ENCODE data around the gene TRMU.
"Not testable (repeated sequence)": the region's sequence is repeated elsewhere in the genome, so short reads cannot be mapped to it uniquely, and the experiment has no call there.

The TRMU gene

DNA sequence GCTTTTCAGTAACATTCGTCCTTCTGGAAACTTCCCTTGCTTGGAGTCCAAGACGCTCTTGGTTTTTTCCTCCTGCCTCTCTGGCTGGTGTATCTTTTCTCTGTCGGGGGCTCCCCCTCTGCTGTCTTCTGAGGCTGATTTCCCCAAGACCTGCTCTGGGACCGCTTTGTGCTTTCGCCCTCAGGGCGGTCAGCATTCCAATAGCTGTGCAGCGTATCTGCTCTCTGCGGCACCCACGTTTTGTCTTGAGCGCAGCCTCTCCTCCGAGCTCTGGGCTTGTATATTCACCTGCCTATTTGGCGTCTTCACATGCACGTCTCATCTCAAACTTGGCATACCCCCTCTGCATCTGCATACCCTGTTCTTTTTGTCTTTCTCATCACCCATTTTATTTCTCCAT, 36.4 kb upstream of the TRMU start:
- DNase-seq (ENCODE audit: low read depth in 2 of 2), result no peak

DNA sequence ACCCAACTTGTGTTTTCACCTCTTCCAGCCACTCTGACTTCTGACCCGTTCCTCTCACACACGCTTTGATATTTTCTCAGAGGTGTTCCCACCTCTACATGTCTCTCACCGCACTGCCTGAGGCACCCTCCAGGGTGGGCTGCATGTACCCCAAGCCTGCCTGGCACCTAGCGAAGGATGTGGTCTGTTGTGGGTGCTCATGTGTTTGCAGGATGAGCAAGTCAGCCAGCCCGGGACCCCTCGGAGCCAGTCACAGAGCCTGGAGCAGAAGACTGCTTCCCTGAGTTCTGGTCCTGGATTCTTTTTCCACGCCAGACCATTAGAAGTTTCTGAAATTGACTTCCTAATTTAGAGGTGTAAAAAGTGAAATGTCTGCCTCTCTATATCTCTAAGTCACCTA, 35.0 kb upstream of the TRMU start:
- DNase-seq (ENCODE audit: low read depth in 2 of 2), result no peak

DNA sequence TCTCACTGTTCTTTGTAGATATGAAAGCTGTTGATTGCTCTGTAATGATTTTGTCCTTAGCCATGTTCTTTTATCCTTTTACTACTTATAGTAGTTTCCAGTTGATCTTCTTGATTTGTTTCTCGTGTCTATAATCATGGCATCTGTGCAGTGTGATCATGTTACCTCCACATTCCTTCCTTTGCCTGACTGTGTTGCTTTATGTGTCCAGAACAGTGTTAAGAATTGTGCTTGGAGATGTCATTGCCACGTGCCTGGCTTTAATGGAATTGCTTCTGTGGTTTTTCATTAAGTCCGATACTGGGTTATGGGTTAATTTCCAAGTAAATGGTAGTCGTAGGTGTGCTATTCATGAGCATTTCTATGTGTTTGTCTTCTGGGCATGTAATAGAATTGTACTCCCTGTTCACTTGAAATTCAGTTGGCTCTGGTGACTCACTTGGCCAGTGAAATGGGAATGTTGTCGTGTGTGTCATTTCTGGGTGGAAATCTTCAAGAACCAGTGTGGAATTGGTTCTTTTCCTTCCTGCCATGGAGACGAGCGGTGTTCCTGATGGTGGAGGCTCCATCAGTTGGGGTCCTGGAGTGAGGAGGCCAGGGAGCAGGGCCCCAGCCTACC, 32.1 kb upstream of the TRMU start:
- no peak for DNase-seq (ENCODE audit: low read depth in 2 of 2)

DNA sequence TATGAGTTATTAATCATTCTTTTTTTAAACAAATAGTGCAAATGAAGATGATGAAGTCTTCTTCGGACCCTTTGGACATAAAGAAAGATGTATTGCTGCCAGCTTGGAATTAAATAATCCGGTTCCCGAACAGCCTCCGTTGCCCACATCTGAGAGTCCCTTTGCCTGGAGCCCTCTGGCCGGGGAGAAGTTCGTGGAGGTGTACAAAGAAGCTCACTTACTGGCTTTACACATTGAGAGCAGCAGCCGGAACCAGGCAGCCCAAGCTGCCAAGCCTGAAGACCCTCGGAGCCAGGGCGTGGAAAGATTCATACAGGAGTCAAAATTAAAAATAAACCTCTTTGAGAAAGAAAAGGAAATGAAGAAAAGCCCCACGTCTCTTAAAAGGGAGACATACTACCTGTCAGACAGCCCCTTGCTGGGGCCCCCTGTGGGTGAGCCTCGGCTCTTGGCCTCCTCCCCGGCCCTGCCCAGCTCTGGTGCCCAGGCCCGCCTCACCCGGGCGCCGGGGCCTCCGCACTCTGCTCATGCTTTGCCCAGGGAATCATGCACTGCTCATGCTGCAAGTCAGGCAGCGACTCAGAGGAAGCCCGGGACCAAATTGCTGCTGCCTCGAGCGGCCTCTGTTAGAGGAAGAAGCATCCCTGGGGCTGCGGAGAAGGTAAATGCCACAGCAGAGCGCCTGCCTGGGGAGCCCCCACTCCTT, 27.1 kb upstream of the TRMU start:
- DNase-seq (ENCODE audit: low read depth in 2 of 2), result no peak

DNA sequence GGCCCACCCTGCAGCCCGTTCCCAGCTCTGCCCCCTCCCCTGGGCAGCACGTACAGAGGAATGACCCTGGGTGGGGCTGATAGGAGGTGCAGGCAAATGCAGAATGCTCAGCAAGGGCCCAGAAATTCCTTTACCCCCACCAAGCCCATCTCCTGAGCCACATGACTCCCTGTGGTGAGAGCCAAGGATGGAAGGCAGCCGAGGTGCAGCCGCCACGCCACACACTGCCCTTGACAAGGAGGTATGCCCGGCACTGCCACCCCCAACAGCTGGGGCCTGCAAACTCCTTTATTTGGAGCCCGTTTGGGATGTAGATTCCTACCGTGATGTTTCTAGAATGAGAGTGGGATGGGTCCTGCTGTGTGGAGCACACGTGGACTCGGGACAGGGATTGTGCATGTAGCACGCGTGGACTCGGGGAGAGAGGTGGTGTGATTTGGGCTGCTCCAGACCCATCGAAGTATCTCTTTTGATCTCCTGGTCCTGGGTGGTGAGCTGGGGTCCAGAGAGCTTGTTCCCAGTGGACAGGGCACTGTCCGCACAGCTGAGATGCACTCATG, 25.9 kb upstream of the TRMU start:
- no peak for DNase-seq (ENCODE audit: low read depth in 2 of 2)

DNA sequence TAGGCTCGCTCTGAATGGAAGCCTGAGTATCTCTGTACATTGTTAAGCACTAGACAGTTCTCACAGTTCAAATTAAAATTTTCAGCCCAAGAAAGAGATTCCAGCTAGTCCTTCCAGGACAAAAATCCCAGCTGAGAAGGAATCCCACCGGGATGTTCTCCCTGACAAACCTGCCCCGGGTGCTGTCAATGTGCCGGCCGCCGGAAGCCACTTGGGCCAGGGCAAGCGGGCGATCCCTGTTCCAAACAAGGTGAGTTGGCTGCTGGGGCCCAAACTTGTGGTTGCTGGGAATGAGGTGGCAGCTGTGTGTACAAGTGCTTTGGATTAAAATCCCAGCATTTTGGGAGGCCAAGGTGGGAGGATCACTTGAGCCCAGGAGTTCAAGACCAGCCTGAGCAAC, 23.5 kb upstream of the TRMU start:
- no peak for DNase-seq (ENCODE audit: low read depth in 2 of 2)

DNA sequence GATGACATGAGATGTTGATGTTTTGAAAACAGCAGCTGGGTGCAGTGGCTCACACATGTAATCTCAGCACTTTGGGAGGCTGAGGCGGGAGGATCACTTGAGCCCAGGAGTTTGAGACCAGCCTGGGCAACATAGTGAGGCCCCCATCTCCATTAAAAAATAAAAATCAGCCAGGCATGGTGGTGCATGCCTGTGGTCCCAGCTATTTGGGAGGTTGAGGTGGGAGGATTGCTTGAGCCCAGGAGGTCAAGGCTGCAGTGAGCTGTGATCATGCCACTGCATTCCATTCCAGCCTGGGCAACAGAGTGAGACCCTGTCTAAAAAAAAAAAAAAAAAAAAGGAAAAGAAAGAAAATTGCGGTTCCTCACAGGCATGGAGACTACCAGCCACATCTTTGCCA, 22.7 kb upstream of the TRMU start:
- DNase-seq (ENCODE audit: low read depth in 2 of 2), result not testable (repeated sequence)

DNA sequence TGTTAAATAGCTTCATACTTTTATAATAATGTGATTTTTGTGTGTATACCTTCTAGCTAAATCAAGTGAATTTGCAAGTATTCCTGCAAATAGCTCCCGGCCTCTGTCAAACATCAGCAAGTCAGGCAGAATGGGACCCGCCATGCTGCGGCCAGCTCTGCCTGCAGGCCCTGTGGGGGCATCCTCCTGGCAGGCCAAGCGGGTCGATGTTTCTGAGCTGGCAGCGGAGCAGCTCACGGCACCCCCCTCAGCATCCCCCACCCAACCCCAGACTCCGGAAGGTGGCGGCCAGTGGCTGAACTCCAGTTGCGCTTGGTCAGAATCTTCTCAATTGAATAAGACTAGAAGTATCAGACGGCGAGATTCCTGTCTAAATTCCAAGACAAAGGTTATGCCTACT, 19.5 kb upstream of the TRMU start:
- no peak for DNase-seq (ENCODE audit: low read depth in 2 of 2)

DNA sequence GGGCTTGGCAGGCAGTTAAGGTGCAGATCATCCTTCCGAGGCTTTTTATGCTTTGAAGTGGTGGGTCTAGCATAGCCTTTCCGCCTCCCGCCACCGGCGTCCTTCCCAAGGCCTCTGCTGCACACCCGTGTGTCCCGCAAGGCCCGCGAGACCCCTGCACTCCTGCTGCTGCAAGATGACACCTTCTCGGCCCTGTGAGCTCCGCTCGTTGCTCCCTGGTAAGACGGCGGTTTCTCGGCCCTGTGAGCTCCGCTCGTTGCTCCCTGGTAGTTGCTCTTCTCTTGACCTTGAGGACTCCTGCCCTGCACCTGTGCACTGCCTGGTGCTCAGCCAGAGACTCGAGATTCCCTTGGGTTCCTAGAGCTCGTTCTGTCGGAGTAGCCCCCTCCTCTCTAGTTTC, 17.9 kb upstream of the TRMU start:
- no peak for DNase-seq (ENCODE audit: low read depth in 2 of 2)

DNA sequence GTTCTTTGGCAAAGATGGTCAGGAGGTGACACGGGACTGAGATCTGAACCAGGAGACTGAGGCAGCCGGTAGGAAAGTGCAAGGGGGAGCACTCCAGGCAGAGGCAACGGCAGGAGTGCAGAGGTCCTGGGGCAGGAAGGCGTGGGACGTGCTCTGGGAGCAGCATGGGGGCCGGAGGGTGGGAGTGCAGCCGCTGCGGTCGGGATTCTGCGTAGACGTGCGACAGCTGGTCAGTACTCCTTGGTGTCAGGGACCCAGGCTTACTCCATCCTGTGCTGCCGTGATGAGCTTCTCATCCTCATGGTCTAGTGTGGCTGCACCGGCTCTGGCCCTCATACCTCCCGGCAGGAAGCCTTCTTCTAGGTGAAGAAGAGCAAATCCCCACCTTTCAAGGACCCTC, 16.9 kb upstream of the TRMU start:
- no peak for DNase-seq (ENCODE audit: low read depth in 2 of 2)

DNA sequence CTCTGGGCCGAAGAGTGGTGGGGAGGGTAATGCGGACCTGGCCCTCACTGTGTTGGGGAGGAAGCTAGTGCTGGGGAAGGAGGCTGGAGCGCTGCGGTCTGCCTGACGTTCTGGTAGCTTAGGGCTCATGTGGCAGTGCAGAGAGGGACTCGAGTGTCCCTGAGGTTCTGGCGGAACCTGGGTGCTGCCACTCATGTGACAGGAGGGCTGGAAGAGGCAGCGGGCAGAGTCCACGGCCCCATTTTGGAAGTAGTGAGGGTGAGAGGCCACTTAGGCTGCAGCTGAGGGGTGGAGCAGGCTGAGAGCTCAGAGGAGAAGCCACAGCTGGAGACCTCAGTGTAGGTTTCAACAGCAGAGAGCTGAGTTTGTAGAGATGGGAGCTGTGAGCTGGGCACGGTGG, 16.2 kb upstream of the TRMU start:
- DNase-seq (ENCODE audit: low read depth in 2 of 2), result no peak

DNA sequence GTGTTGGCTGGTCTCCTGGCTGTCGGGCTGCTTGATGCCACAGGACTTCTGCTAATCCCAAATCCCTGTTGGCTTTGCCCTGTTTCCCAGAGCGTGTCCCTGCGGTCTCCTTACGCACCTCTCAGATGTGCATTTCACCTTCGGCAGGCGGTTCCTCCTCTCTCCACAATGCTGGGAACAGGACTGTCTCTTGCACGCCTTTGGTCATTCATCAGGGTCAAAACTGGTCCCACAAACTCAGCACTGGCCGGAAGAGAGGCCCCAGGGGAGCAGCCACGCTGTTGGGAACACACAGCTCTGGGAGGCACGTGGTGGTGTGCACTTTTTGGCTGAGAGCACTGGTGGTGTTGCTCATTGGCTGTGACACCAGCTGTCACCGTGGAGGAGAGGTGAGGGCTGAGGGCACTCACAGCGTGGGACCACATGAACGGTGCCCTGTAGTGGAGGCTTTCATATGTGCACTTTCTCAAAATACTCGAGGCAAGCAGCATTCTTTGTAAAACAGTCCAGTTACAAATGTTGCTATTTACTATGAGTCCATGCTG, 15.3 kb upstream of the TRMU start:
- DNase-seq (ENCODE audit: low read depth in 2 of 2), result no peak

DNA sequence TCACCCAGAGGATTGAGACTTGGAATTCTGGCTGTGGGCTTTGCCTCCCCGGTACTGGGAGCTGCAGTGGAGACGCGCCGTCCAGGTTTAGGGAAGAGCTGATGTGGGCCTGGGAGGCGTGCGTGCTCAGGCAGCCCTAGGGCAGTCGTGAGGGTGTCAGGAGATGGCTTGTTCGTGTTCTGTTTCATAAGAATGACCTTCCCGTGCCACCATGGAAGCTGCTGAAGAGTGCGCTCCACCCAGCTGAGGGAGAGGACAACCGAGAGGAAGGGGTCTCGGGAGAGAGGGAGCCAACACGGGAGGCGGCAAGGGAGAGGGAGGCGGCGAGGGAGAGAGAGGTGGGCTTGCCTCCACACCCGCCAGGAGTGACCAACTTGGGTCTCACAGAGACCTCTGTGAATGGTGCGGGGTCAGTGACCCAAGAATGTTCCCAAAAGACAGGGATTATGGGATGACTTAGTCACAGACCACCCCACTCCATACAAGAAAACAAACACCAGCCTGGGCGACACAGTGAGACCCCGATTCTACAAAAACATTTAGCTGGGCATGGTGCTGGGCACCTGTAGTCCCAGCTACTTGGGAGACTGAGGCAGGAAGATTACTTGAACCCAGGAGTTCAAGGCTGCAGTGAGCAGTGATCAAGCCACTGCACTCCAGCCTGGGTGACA, 14.7 kb upstream of the TRMU start:
- DNase-seq (ENCODE audit: low read depth in 2 of 2), result no peak

DNA sequence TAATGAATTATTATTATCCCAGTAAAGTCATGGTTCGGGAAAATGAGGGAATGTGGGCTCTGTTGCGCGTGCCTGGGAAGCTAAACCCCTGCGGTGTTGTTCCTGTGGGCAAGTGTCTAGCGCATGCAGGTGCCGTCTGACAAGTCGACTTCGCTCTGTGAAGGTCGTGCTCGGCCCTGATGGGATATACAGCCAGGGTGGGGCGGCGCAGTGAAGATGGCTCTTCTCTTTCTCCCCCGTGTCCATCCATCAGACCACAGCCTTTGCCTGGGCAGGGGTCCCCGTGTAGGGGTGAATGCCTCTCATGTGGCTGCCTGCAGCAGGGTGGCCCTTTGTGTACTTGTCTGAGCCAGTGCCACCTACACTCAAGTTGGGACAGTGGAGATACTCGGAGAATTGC, 12.8 kb upstream of the TRMU start:
- no peak for DNase-seq (ENCODE audit: low read depth in 2 of 2)

DNA sequence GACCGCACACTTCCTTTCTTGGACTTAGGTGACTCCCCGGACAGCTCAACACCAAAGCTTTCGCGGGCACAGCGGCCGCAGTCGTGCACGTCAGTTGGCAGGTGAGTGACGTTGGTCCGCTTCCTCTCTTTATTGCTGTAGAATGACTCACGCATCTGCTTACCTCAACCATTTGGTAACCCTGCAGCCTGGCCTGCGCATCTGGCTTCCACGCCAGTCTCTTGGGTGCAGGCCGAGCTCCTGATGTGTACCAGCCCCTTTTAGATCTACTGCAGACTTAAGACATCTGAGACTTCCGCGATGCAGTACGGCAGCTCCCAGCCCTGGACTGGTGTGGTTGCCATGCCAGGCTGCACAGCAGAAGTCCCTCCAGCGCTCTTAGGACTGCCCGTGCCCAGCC, 12.4 kb upstream of the TRMU start:
- no peak for DNase-seq (ENCODE audit: low read depth in 2 of 2)

DNA sequence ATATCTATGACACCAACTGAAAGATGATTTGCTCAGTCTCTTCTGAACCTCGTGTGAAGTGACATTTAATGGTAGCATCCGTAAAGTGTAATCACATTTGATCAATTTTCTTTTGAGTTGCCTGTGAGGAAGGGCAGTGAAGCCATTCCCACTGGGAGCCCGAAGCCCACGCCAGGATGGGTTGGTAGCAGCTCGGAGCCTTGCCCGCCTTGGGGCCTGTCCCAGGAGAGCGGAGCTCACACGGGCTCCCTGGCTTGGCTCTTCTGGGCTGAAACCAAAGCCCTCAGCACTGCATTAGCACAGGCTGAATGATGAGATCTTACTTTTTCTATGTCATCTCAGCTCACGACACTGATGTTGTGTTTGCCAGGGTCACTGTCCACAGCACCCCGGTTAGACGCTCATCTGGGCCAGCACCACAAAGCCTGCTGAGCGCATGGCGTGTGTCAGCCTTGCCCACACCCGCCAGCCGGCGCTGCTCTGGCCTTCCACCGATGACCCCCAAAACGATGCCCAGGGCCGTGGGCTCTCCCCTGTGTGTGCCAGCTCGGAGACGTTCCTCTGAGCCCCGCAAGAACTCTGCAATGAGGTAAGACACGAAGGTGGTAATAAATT, 9.3 kb upstream of the TRMU start:
- no peak for DNase-seq (ENCODE audit: low read depth in 2 of 2)

DNA sequence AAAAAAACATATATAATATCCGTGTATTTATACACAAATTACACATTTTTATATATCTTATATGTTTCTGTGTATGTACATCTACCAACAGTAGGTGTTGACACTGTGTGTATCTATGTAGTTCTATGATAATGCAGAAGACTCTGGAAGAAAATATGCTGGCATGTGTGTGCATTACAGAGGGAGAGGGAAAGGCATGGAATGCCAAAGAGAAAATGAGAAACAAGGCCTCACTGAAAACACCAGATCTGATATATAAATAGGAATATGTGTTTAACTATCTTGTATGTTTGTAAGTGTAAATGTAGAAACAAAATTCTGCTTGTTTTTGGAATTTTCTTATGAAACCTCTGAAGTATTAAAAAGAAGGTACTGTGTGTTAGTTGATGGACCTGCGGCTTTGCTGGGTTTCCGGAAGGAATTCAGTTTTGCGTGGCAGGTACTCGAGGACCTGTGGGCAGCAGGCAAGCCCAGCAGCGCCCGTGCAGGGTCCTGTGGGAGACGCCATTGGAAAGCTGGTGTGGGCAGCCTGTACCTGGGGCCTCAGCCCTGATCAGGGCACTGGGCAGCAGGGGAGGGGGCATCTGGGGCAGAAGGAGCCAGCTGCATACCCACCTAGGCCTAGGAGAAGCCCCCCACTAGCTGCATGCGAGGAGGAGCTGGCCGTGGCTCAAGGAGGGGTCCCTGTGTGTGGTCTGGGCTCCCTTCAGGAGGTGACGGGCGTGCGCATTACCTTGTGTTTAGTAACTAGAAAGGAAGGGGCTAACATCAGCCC, 7.6 kb upstream of the TRMU start:
- no peak for DNase-seq (ENCODE audit: low read depth in 2 of 2)

DNA sequence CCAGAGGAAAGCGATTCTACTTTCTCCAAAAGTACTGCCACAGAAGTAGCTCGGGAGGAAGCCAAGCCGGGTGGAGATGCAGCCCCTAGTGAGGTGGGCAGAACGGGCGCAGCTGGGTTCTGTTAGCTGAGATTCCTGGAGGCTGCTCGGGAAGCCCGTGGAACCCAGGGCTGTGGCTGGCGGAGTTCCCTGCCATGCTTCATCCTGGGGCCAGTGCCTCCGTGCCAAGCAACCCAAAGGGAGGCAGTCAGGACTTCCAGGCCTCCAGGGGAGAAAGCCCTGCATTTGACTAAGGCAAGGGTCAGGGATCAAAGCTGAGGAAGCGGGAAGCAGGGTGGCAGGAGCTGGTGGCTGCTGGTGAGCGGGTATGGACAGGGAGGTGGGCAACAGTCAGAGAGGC, 6.7 kb upstream of the TRMU start:
- no peak for DNase-seq (ENCODE audit: low read depth in 2 of 2)

DNA sequence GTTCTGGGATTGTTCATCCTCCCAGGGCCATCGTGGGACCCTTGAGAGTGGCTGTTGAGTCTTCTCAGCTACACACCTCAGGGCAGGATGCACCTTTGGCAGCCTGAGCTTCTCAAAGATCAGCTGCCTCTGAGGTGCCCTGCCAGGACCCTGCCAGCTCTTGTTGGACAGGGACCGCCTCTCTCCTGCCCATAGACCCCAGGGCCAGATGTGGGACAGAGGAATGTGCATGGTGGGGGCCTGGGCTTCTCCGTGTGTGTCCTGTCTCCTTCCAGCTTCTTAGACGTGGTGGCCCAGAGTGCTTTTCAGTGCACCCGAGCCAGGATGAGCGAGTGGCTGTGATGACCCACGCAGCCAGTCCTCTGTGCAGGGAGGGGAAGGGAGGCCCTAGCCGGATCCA, 5.9 kb upstream of the TRMU start:
- no peak for DNase-seq (ENCODE audit: low read depth in 2 of 2)

DNA sequence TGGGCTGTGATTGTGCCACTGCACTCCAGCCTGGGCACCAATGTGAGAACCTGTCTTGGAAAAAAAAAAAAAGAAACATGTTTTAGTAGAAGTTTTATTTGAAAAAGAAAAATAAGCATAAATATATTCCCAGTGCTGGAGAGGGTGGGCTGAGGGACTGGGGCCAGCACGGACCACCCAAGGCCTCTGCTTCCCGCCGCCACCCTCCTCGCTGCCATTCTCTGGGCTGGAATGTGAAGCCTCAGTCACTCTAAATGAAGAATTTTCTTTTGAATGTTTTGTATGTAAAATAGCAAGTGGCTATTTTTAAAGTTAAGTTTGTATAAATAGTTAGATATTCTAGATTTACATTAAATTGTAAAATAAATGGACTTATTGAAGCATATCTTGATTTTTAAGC, 5.1 kb upstream of the TRMU start:
- DNase-seq (ENCODE audit: low read depth in 2 of 2), result no peak

DNA sequence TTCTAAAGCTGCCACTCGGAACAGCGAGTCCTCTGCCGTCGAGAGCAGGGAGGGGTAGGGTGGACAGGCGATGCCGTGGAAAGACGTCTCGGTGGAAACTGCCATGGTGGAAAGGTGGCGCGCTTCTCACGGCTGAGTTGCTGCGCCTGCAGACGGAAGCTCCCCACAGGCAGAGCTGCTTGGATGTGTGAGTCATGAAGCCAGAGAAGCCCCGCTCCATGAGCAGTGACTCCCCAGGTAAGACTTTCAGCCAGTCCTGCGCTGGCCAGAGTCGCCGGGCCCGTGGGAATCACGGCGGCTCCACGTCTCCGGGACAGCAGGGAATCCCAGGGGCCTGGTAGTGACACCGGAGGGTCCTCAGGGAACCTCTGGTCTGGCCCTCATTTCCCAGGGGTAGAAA, 4.0 kb upstream of the TRMU start:
- DNase-seq (ENCODE audit: low read depth in 2 of 2), result no peak

Data from stimulated activated CD4-positive, alpha-beta T cell treated with anti-CD3 and anti-CD28 coated beads, Interleukin-12 subunit alpha, Interleukin-12 subunit beta, amount 100 ng/mL, for 24 hours (primary cell).